Caco-2 (cell line): ENCODE data around the gene BTBD9. TPM values are rescaled to one million over a fixed set of nuclear protein-coding genes. Genes with fewer than 3 reads are reported as not detected.

Experiments
- BruUV-seq: library from RNA; stranded (reverse); fragments of 400-500 nt; replicated peaks from 2 replicates; lab custom pipeline; 2021; lab: Mats Ljungman, UMichigan
- CTCF ChIA-PET: fragments of 300-600 bp; sonication (Branson Sonifier 250); formaldehyde crosslinking; loops from one replicate; lab custom pipeline; 2022; ENCODE audit warnings: antibody characterized with exemption; lab: Charles Lee
- POLR2A ChIA-PET: fragments of 300-600 bp; sonication (Branson Sonifier 250); formaldehyde crosslinking; loops from one replicate; lab custom pipeline; 2022; ENCODE audit warnings: antibody characterized with exemption; lab: Charles Lee
- DNase-seq, 2 experiments: peaks; one replicate each; pipeline versions ENCODE4 v3.0.0 to v3.0.0-alpha.2; 2020 to 2022
- H3K27me3 ChIP-seq: replicated peaks from 2 replicates; pipeline ENCODE4 v1.6.0; 2011; ENCODE audit warnings: low read length; ENCODE audit not compliant: control insufficient read depth, insufficient read depth
- H3K36me3 ChIP-seq: 2 replicates; pipeline ENCODE4 v1.5.1; 2011; ENCODE audit warnings: low read length; ENCODE audit not compliant: control insufficient read depth, insufficient read depth
- H3K4me1 ChIP-seq: fragments of 250-450 bp; sonication (Bioruptor Pico); 2 replicates; pipeline ENCODE4 v1.5.1; 2020; ENCODE audit warnings: mild to moderate bottlenecking
- H3K4me3 ChIP-seq: 2 replicates; pipeline ENCODE4 v1.5.1; 2011; ENCODE audit warnings: low read depth, mild to moderate bottlenecking, control low read depth, low read length
- H3K9me3 ChIP-seq: fragments of 250-450 bp; sonication (Bioruptor Pico); 2 replicates; pipeline ENCODE4 v1.5.1; 2020; ENCODE audit warnings: mild to moderate bottlenecking, moderate library complexity
- H3K27ac Mint-ChIP-seq: one replicate; pipeline ENCODE4 v1.8.0; 2022; ENCODE audit warnings: mixed read lengths; ENCODE audit not compliant: unreplicated experiment
- H3K27me3 Mint-ChIP-seq: one replicate; pipeline ENCODE4 v1.8.0; 2022; ENCODE audit warnings: mixed read lengths; ENCODE audit not compliant: insufficient read depth, unreplicated experiment
- H3K36me3 Mint-ChIP-seq: one replicate; pipeline ENCODE4 v1.8.0; 2022; ENCODE audit warnings: mild to moderate bottlenecking, mixed read lengths; ENCODE audit not compliant: insufficient read depth, unreplicated experiment
- H3K4me1 Mint-ChIP-seq: one replicate; pipeline ENCODE4 v1.8.0; 2022; ENCODE audit warnings: low read depth, mixed read lengths; ENCODE audit not compliant: unreplicated experiment
- H3K4me3 Mint-ChIP-seq: one replicate; pipeline ENCODE4 v1.8.0; 2022; ENCODE audit warnings: mild to moderate bottlenecking, moderate library complexity, mixed read lengths; ENCODE audit not compliant: unreplicated experiment
- H3K9me3 Mint-ChIP-seq: one replicate; pipeline ENCODE4 v1.8.0; 2022; ENCODE audit warnings: mixed read lengths; ENCODE audit not compliant: unreplicated experiment
- intact Hi-C: fragments of 100-400 bp; cut with micrococcal nuclease; formaldehyde crosslinking; loops from one replicate; pipeline ENCODE4 v1.10.0; 2022; ENCODE audit not compliant: unreplicated experiment
- total RNA-seq: library from RNA; stranded (reverse); gene quantifications from 2 replicates; pipeline ENCODE4 v1.2.3, GENCODE V29; 2022
- TF ChIP-seq, protein P1 (sequence below), 2 experiments: fragments of 200-600 bp in 1 of 2; IDR thresholded peaks; 1 replicate in 1 of 2; 2 replicates in 1 of 2; pipeline versions ENCODE4 v1.5.1 to v1.8.0; 2011 to 2022; ENCODE audit warnings: antibody characterized with exemption in 1 of 2, control low read depth in 1 of 2, inconsistent platforms in 1 of 2, low read depth in 1 of 2, low read length in 1 of 2, mild to moderate bottlenecking in 1 of 2, moderate library complexity in 1 of 2; ENCODE audit not compliant: insufficient read depth in 1 of 2, severe bottlenecking in 1 of 2, unreplicated experiment in 1 of 2

The BTBD9 gene
- total RNA-seq, 1 experiment from 2014 or later: 19.6 TPM

- Histone ChIP-seq H3K36me3 (no peaks in the 10 kb centered on the region), H3K9me3 (no peaks in the 10 kb centered on the region), H3K27me3 (no peaks in the 10 kb centered on the region), H3K4me3 (no peak overlapping the region), H3K4me1 (no peaks in the 10 kb centered on the region)
- BruUV-seq: no TSS peak
- no peak overlapping the region for H3K4me3 Mint-ChIP-seq
- TF ChIP-seq, protein P1, sequence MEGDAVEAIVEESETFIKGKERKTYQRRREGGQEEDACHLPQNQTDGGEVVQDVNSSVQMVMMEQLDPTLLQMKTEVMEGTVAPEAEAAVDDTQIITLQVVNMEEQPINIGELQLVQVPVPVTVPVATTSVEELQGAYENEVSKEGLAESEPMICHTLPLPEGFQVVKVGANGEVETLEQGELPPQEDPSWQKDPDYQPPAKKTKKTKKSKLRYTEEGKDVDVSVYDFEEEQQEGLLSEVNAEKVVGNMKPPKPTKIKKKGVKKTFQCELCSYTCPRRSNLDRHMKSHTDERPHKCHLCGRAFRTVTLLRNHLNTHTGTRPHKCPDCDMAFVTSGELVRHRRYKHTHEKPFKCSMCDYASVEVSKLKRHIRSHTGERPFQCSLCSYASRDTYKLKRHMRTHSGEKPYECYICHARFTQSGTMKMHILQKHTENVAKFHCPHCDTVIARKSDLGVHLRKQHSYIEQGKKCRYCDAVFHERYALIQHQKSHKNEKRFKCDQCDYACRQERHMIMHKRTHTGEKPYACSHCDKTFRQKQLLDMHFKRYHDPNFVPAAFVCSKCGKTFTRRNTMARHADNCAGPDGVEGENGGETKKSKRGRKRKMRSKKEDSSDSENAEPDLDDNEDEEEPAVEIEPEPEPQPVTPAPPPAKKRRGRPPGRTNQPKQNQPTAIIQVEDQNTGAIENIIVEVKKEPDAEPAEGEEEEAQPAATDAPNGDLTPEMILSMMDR (IDR thresholded peaks at IDR 0.05; ENCODE audit: insufficient read depth in 1 of 2, low read depth in 1 of 2, low read length in 1 of 2, severe bottlenecking in 1 of 2, unreplicated experiment in 1 of 2): no peak
- ChIA-PET POLR2A (no interaction called here), CTCF (no interaction called here)
- peaks cover 4% of the 10 kb centered on the region for H3K4me1 Mint-ChIP-seq
- H3K36me3 Mint-ChIP-seq: peaks cover 19% of the 10 kb centered on the region
- no peaks in the 10 kb centered on the region for H3K27me3 Mint-ChIP-seq
- H3K27ac Mint-ChIP-seq: no peak overlapping the region
- intact Hi-C loops: no loop called here
- no peak for DNase-seq
- no peaks in the 10 kb centered on the region for H3K9me3 Mint-ChIP-seq
These were observed 466.9 kb downstream of the BTBD9 start for GRCh38 chr6:38172739-38173410.

- no peaks in the 10 kb centered on the region for H3K9me3 Mint-ChIP-seq
- H3K27ac Mint-ChIP-seq: peak overlapping the region; percentile 5
- BruUV-seq: no TSS peak
- POLR2A ChIA-PET: interaction anchor here (0.7 kb wide), 1 partner anchor 410 kb away, joined by 3 read pairs; no protein-coding TSS in a partner anchor
- H3K4me1 ChIP-seq: no peaks in the 10 kb centered on the region
- no peak for DNase-seq
- peaks cover 23% of the 10 kb centered on the region for H3K36me3 Mint-ChIP-seq
- CTCF ChIA-PET: interaction anchor here (0.7 kb wide), 1 partner anchor 825 kb away, joined by 7 read pairs; no protein-coding TSS in a partner anchor
- no peaks in the 10 kb centered on the region for H3K27me3 Mint-ChIP-seq
- no peaks in the 10 kb centered on the region for H3K27me3 ChIP-seq
- H3K36me3 ChIP-seq: no peaks in the 10 kb centered on the region
- TF ChIP-seq, protein P1 (IDR thresholded peaks at IDR 0.05; ENCODE audit: insufficient read depth in 1 of 2, low read depth in 1 of 2, low read length in 1 of 2, severe bottlenecking in 1 of 2, unreplicated experiment in 1 of 2): no peak
- intact Hi-C loops: no loop called here
- H3K4me1 Mint-ChIP-seq: peaks cover 3% of the 10 kb centered on the region
- no peak overlapping the region for H3K4me3 ChIP-seq
- H3K4me3 Mint-ChIP-seq: no peak overlapping the region
- no peaks in the 10 kb centered on the region for H3K9me3 ChIP-seq
These were observed 467.6 kb downstream of the BTBD9 start for GRCh38 chr6:38171997-38172738.

DNA sequence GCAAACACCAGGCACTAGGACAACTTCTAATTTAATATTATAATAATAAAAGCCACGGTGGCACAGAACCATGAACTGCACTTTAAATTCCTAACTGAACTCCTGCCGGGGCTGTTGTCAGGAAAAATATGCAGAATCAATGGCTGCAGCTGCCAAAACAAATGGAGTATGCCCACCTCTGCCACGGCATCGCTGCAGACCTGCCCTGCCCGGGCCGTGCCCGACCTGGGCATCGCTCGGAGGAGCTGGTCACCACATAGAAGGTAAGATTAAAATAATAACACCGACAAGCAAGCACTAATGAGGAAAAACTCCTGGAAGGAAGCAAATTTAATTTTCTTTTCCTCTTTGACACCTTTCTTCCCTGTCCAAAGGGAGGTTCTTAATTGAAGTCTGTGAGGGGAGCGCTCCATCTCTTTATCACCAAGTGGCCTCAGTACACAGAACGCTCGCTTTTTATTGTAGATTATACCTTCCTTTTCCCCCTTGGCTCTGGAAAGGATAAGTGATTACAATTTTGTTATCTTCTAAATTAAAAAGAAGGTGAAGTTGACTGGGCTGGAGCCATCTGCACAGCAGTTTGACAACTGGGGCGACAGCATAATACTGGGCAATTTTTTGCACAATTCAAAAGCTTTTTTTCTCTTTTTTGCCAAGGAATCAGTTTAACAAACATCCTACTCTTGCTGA lies 468.9 kb downstream of the BTBD9 start:
- no peak for DNase-seq
- Histone ChIP-seq H3K27me3 (no peaks in the 10 kb centered on the region), H3K4me1 (no peaks in the 10 kb centered on the region), H3K4me3 (no peak overlapping the region), H3K9me3 (no peaks in the 10 kb centered on the region), H3K36me3 (no peaks in the 10 kb centered on the region)
- intact Hi-C loops: no loop called here
- Mint-ChIP-seq H3K9me3 (no peaks in the 10 kb centered on the region), H3K4me1 (no peaks in the 10 kb centered on the region), H3K27ac (no peak overlapping the region), H3K27me3 (no peaks in the 10 kb centered on the region), H3K4me3 (no peak overlapping the region), H3K36me3 (peaks cover 22% of the 10 kb centered on the region)
- no TSS peak for BruUV-seq
- POLR2A ChIA-PET: no interaction called here
- CTCF ChIA-PET: no interaction called here
- TF ChIP-seq, protein P1 (IDR thresholded peaks at IDR 0.05; ENCODE audit: insufficient read depth in 1 of 2, low read depth in 1 of 2, low read length in 1 of 2, severe bottlenecking in 1 of 2, unreplicated experiment in 1 of 2): no peak
